Posterior vena cava (tissue), 2 donors: ENCODE data around the gene EPC2. TPM values are rescaled to one million over a fixed set of nuclear protein-coding genes. Genes with fewer than 3 reads are reported as not detected.
A peak's percentile ranks its signal among the peaks of the same experiment; 100 is the strongest.
"Not testable (repeated sequence)": the region's sequence is repeated elsewhere in the genome, so short reads cannot be mapped to it uniquely, and the experiment has no call there.

ENCODE experiments used
- DNase-seq: peaks from one replicate; pipeline ENCODE4 v3.0.0-alpha.2; 2020; ENCODE audit warnings: low spot score
- intact Hi-C, 2 donors: fragments of 100-400 bp; cut with DNase I; formaldehyde crosslinking; loops; one replicate each; pipeline versions ENCODE4 v1.14.1 to v1.14.2; 2022 to 2023
- total RNA-seq, 2 donors: library from RNA; stranded (reverse); fragmentation: NEBNext Ultra II Directional; extraction: Animal tissue kit (Norgen Biotek cat#: 25700); gene quantifications; one replicate each; pipeline ENCODE4 v1.2.1, GENCODE V29; 2021
- donor health status: DM: yes; HTN: yes; CAD: no.
- donor health status: DM: yes; HTN: yes; CAD: no.

EPC2 gene
- total RNA-seq, 2 donors from 2014 or later: 31.6 to 37.7 TPM

- DNase-seq: no peak
- intact Hi-C loops: no loop called here
Measured at GRCh38 chr2:148781544-148781943, 137.0 kb downstream of the EPC2 start.

GRCh38 chr2:148789059-148789458, 144.5 kb downstream of the EPC2 start:
- DNase-seq: no peak
- intact Hi-C loops: no loop called here

- DNase-seq, intact Hi-C loops: not testable (repeated sequence)
Measured at GRCh38 chr2:148790172-148790571, 145.6 kb downstream of the EPC2 start.

- DNase-seq: no peak
- intact Hi-C loops: no loop called here
Measured at GRCh38 chr2:148794558-148794957, 150.0 kb downstream of the EPC2 start.

- intact Hi-C loops: no loop called here
- no peak for DNase-seq
Measured at GRCh38 chr2:148796735-148797512, 152.4 kb downstream of the EPC2 start.

- no peak for DNase-seq
- intact Hi-C loops: no loop called here
Measured at GRCh38 chr2:148802448-148803220, 158.1 kb downstream of the EPC2 start.

GRCh38 chr2:148810081-148810480, 165.5 kb downstream of the EPC2 start:
- intact Hi-C loops: no loop called here
- no peak for DNase-seq

GRCh38 chr2:148812306-148812705, 167.8 kb downstream of the EPC2 start:
- DNase-seq: peak; percentile 82
- intact Hi-C loops: no loop called here

GRCh38 chr2:148813603-148814065, 169.1 kb downstream of the EPC2 start:
- no peak for DNase-seq

GRCh38 chr2:148814143-148814859, 169.8 kb downstream of the EPC2 start:
- intact Hi-C loops: no loop called here

More at GRCh38 chr2:148813603-148814065, 169.1 kb downstream of the EPC2 start:
- intact Hi-C loops: no loop called here

GRCh38 chr2:148814860-148815419, 170.4 kb downstream of the EPC2 start:
- intact Hi-C loops: no loop called here
- no peak for DNase-seq

More at GRCh38 chr2:148814143-148814859, 169.8 kb downstream of the EPC2 start:
- DNase-seq: no peak

GRCh38 chr2:148816176-148816575, 171.6 kb downstream of the EPC2 start:
- no peak for DNase-seq
- intact Hi-C loops: no loop called here

- no peak for DNase-seq
- intact Hi-C loops: no loop called here
Measured at GRCh38 chr2:148817210-148817708, 172.7 kb downstream of the EPC2 start.

- intact Hi-C loops: no loop called here
- no peak for DNase-seq
Measured at GRCh38 chr2:148819019-148819585, 174.6 kb downstream of the EPC2 start.

GRCh38 chr2:148824190-148824589, 179.6 kb downstream of the EPC2 start:
- intact Hi-C loops: no loop called here
- no peak for DNase-seq

- DNase-seq: no peak
- intact Hi-C loops: no loop called here
Measured at GRCh38 chr2:148826791-148827190, 182.2 kb downstream of the EPC2 start.

GRCh38 chr2:148828941-148829340, 184.4 kb downstream of the EPC2 start:
- DNase-seq: no peak

GRCh38 chr2:148829618-148830017, 185.1 kb downstream of the EPC2 start:
- DNase-seq: no peak
- intact Hi-C loops: no loop called here

More at GRCh38 chr2:148828941-148829340, 184.4 kb downstream of the EPC2 start:
- intact Hi-C loops: no loop called here

GRCh38 chr2:148832637-148833036, 188.1 kb downstream of the EPC2 start:
- DNase-seq: no peak
- intact Hi-C loops: no loop called here
